HuH-7.5 (cell line): ENCODE measurements around the gene XXYLT1.

Source experiments
- DNase-seq: peaks from one replicate; pipeline ENCODE4 v3.0.0; 2011; ENCODE audit warnings: low spot score

XXYLT1 gene

DNA sequence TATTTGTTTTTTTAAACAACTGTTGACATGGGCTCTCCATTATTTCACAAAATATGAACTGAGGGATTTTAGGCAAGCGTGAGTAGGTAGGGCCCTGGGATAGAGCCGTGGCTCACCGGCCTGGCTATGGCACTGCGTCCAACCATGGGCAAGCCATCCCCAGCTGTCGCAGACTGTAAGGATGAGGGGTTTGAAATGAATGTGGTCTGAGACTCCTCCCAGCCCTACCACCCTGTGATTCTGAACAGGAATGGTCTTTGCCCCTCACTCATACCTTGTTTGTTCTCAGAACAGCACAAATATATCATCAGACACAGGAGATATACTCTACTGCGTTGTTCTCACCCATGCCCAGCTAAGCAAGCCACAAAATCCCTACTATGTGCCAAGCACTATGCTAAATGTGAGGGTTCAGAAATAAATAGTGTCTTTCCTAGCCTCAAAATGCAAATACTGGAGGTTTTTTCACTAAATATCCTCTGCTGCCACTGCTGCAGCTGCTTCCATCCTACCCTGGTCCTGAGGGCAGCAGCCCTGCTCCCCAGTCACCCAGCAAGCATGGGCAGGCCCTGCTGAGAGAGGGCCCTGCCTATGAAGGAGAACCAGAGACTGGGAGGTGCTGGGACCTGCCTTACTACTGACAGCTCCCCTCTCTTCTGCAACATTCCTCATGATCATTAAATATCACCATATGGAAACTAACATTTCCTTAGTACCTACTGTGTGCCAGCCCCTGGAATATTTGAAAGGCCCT is 102.8 kb downstream of the XXYLT1 start:
- DNase-seq, result no peak

DNA sequence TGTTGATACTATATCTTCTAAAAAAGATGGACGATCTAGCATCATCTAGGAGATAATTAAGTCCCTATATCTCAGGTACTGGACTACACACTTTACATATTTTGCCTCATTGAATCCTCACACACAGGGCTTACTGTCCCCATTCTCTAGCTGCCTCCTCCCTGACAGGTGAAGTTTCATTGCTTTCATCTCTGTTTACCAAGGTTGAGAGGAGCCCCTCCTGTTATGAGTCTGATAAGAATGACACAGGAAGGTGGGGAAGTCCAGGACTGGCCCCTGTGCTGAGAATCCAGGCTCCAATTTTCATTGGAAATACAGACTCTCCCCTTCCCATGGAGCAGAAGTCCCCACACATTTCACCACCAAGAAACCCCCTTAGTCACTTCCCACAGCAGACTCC is 105.2 kb downstream of the XXYLT1 start:
- DNase-seq, result no peak

- DNase-seq, result no peak
Measured at GRCh38 chr3:195165265-195165609, 105.7 kb downstream of the XXYLT1 start.

DNA sequence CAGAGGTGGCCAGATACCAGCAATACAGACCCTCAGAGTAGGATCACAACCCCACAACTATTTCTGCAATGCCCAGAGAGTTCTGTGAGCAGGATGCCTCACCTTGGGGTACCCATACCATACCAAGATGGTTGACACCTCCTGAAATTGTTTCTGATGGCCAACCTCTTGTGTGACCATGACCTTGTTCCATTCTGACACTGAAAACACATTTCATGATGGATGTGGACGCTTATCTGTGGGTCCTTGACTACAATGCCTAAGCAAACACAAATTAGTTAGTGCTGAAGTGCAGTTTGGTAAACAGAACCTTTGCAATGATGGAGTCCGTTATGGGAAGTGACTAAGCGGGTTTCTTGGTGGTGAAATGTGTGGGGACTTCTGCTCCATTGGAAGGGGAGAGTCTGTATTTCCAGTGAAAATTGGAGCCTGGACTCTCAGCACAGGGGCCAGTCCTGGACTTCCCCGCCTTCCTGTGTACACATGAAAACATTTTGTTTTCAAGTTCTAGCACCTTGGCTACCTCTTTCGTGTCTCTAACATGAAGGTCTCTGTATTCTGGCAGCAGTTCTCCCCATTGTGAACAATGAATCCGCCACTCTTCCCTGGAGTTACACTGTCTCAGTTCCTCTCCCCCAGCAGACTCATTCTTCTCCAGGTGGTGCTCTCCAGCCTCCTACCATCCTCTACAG is 106.2 kb downstream of the XXYLT1 start:
- peak; percentile 45 for DNase-seq

- DNase-seq, result no peak
Measured at GRCh38 chr3:195163719-195164572, 107.0 kb downstream of the XXYLT1 start.

DNA sequence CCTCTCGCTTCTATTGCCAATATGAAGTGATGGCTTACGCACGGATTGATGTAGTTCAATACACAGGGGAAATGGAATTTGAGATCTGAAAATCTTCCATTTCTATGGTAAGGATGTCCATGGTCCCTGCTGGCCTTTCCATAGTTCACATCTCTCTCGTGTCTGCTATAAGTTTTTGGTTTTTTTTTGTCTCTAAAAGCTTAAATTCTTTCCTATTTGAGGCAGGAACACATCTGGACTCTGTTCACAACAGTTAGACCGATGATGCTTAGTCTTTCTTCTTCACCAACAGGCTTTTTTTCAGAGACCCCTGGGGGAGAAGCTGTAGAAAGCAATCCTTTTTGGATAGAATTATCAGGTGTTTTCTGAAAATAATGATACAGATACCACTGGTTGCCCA is 108.1 kb downstream of the XXYLT1 start:
- DNase-seq, result no peak

DNA sequence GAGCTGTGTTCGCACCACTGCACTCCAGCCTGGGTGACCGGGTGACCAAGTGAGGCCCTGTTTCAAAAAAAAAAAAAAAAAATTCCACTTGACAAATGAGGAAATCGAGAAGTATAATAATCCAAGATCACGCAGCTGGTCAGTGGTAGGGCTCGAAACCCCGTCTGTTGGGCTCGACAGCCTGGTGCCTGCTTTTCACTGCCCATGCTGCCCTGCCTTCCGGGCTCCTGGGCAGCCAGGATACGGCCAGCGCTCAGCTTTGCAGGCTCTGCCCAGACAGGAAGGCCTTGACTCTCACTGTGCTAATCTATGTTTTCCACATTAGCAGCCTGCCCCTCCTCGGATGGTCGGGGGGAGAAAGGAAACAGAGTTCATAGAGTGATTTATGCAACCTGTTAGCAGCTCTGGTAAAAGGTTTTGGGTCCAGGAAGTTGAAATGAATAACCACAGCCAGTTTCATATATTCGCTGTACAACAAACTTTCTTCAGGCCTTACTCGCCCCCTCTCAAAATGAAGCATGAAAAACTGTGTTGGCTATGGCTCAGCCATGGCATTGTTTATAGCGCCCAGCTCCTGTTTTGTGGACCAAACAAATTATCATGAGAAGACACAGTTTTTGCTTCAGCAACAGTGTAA is 108.8 kb downstream of the XXYLT1 start:
- DNase-seq, result no peak

DNA sequence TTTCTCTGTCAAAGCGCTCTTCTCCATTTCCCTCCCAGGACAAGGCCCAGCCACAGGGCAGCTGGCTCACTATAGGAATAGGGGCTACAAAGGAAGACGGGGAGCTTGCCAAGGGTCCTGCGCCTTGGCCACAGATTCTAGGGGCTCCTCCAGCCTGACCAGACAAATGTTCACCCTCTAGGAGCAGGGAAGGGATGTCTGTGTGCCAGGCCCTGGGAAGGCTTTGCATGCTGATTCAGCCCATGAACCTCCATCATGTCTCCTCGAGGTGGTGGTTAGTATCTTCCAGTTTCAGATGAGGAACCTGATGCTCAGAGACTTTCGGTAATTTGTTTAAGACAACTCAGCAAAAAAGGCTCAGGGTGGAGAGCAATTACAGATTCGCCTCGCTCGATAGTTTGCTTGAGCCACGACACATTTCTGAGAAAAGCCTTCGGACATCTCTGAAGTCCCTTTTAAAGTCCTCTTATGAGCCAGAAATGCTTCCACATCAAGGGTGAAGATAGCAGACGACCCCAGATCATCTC is 110.0 kb downstream of the XXYLT1 start:
- DNase-seq, result no peak

DNA sequence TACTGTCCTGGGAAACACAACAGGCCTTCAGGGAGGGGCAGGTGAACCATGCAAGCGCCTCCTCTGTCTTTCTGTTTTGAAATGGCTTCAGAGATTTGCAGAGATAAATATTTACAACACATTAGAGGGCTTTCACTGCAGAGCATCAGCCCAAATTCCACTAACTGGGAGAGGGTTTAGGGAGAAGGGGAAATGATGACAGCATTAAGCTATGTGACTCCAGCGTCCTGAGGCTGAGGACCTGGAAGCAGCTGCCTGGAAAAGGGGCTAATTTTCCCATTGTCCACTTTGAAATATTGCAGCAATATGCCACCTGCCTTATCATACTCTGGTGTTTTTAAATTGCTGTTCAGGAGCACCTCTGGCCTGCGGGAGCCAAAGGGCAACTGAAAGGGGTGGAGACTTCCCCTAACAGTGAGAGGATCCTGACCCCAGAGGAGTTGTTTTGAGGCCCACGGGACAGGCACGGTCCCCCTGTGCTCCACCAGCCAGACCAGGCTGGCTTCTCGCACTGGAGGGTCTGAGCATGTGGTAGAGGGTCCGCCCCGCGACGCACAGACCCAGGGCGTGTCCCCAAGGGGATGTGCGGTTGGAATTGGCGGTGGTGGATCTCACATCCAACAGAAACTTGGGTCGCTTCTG is 110.6 kb downstream of the XXYLT1 start:
- DNase-seq, result peak; percentile 62

DNA sequence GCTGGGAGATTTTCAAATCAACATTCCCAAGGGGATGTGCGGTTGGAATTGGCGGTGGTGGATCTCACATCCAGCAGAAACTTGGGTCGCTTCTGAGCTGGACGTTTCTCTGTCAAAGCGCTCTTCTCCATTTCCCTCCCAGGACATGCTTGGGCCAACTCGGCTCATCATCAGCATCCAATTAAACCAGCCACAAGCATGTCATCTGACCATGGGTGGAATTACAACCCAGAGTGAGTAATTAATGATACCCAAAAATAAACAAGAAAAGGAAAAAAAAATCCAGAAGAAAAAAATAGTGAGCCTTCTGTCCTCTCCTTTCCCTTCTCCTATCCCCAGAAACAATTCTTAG is 111.2 kb downstream of the XXYLT1 start:
- no peak for DNase-seq

GRCh38 chr3:195159117-195159813 is 111.7 kb downstream of the XXYLT1 start:
- no peak for DNase-seq

GRCh38 chr3:195156286-195156890 is 114.6 kb downstream of the XXYLT1 start:
- no peak for DNase-seq

- no peak for DNase-seq
Measured at GRCh38 chr3:195155570-195156241, 115.3 kb downstream of the XXYLT1 start.

DNA sequence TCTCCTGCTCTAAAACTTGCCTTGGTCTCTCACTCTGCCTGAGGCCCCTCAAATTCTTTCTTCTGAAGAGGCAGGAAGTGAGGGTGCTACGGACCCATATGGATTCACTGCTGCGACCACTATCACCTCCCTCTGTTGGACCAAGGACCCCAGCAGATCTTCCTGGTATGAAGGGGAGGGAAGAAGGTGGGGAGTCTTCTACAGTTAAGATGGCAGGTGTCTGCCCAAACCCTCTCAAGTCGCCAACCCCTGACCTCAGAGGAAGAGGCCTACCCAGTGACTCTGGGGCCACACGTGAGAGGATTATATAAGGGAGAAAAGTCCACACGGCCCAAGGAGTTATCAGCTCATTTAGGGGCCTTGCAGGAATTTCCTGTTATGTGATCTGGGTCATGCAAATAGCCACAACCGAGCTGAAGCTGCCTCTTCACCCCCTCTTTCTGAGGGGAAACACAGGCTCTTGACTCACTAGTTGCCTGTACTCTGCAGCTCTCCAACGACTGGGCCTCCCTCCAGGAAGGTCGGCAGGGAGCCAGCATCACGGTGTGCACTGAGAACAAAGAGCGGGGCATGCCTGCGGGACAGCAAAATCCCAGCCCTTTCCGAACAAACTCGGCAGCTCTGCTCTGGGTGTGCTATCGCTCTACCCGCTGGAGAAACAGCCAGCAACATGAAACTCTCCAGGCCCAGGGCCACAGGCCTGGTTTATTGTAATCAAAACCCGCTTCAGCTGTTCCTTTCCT is 116.0 kb downstream of the XXYLT1 start:
- no peak for DNase-seq

GRCh38 chr3:195154111-195154791 is 116.7 kb downstream of the XXYLT1 start:
- no peak for DNase-seq

GRCh38 chr3:195153653-195154052 is 117.3 kb downstream of the XXYLT1 start:
- no peak for DNase-seq

GRCh38 chr3:195153130-195153529 is 117.8 kb downstream of the XXYLT1 start:
- no peak for DNase-seq

DNA sequence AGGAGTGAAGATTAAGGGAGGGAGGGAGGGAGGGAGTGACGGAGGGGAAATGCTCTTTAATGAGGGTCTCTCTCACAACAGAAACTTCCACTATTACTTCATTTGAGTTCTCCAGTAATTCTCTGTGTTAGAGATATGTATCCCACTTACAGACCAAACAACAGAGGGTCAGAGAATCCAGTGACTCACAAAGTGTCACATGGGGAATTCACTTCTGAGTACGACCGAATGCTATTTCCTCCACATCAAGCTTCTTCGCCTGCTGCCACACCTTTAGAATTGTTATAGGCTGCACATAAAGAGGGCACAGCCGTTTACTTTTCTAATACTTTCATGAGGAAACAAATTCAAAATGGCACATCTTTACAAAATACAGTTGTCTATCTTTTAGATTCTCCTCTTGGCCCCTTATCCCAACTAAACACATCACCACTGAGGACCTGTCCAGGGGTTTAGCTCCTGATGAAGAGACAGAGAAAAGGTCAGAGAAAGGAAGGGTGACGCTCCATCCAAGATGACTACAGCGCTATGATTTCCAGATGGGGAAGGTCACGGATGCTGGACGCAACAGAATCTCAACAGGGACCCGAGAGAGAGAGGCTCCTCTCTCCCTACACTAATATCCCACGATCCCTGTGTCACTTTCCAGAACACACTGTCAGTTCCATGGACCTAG is 119.0 kb downstream of the XXYLT1 start:
- DNase-seq, result no peak
